AG09309 (cell line): ENCODE data around the gene HELZ.
"Not testable (repeated sequence)": the region's sequence is repeated elsewhere in the genome, so short reads cannot be mapped to it uniquely, and the experiment has no call there.

Experiments used
- DNase-seq: peaks from one replicate; pipeline ENCODE4 v3.0.0-alpha.2; 2010; ENCODE audit warnings: low read depth
- H3K4me3 ChIP-seq: 2 replicates; pipeline ENCODE4 v1.5.1; 2011; ENCODE audit warnings: mild to moderate bottlenecking, low read depth, low read length, moderate library complexity; ENCODE audit not compliant: control insufficient read depth
- TF ChIP-seq, protein P1 (sequence below): IDR thresholded peaks from 2 replicates; pipeline ENCODE4 v1.5.1; 2011; ENCODE audit warnings: mild to moderate bottlenecking, low read depth, low read length, inconsistent platforms; ENCODE audit not compliant: insufficient read depth, control insufficient read depth; ENCODE audit errors: missing control alignments

Gene HELZ

DNA sequence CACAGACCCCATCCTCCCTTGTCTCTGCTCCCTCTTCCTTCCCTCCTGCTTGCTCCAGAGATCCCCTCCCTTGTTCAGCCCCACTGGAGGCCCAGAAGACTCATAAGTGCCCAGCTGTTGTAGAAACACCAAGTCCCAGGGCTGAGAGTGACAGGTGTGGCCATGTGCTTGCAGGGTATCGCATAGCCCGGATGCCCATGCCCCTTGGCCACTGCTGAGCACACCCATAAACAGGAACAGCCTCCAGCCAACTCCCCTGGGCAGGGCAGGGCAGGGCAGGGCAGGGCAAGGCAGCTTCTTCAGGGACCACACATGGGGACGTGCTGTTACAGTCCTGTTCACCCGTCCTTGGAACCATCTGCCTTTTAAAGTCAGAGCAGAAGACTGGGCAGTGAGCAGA lies 198.6 kb downstream of the HELZ start:
- no peak overlapping the region for H3K4me3 ChIP-seq
- TF ChIP-seq, protein P1, sequence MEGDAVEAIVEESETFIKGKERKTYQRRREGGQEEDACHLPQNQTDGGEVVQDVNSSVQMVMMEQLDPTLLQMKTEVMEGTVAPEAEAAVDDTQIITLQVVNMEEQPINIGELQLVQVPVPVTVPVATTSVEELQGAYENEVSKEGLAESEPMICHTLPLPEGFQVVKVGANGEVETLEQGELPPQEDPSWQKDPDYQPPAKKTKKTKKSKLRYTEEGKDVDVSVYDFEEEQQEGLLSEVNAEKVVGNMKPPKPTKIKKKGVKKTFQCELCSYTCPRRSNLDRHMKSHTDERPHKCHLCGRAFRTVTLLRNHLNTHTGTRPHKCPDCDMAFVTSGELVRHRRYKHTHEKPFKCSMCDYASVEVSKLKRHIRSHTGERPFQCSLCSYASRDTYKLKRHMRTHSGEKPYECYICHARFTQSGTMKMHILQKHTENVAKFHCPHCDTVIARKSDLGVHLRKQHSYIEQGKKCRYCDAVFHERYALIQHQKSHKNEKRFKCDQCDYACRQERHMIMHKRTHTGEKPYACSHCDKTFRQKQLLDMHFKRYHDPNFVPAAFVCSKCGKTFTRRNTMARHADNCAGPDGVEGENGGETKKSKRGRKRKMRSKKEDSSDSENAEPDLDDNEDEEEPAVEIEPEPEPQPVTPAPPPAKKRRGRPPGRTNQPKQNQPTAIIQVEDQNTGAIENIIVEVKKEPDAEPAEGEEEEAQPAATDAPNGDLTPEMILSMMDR, result no peak
- DNase-seq, result no peak

- DNase-seq, result no peak
- TF ChIP-seq, protein P1, result no peak
- no peak overlapping the region for H3K4me3 ChIP-seq
These were observed 200.1 kb downstream of the HELZ start for GRCh38 chr17:67044940-67045339.

GRCh38 chr17:67044016-67044772 lies 200.8 kb downstream of the HELZ start, which contains the start of gene CACNG1:
Gene CACNG1 (plus strand): TSS chr17:67044554. CDS start chr17:67044661, 107 bp downstream.
- TF ChIP-seq, protein P1, result no peak
- H3K4me3 ChIP-seq, result no peak within 1 kb of the TSS
- no peak for DNase-seq

GRCh38 chr17:67043283-67043682 lies 201.7 kb downstream of the HELZ start:
- no peak overlapping the region for H3K4me3 ChIP-seq
- TF ChIP-seq, protein P1, result no peak
- DNase-seq, result no peak

DNA sequence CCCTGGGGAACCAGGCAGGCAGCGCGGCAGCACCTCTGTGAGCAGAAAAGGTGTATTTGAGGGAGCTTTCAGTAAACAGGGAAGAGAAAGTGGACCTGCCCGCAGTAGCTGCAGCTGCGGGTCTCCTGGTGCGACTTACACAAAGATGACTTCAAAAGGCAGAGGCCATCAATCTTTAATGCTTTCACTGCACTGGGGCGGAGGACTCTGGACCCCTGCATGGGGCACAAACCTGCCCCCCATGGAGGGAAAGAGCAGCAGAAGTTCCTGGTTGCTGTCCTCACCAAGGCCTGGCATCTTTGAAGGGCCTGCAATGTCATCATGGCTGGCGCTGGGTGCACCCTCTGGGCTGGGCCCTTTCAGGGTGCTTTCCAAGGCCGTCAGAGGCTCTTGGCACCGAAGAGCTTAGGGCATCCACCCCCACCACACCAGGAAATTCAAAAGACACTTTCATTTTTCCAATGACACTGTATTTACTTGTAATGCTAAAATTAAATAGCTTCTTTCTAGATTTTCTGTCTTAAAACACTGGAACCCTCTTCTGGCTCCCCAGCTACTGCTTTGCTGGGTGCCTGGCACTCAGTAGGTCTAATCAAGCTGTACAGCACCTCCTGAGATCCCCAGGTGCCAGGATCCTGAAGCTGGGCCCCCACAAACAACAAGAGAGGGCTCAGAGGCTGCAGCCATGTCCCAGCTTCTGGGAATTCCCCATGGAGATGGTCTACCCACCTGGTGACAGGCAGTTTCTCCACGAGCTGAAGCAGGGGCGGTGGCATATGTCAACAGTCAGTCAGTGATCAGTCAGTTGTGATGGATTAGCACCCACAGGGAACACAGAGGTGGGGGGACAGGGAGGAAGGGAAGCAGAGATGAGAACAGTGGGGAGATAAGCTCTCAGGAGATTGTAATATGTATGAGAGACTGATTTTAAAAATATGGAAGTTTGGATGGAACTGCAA lies 202.8 kb downstream of the HELZ start:
- no peak for DNase-seq
- TF ChIP-seq, protein P1, result no peak

GRCh38 chr17:67041531-67041930 lies 203.5 kb downstream of the HELZ start:
- TF ChIP-seq, protein P1, result no peak
- no peak for DNase-seq
- H3K4me3 ChIP-seq, result no peak overlapping the region

More for the DNA sequence above, 202.8 kb downstream of the HELZ start:
- H3K4me3 ChIP-seq, result no peak overlapping the region

GRCh38 chr17:67041119-67041518 lies 203.9 kb downstream of the HELZ start:
- DNase-seq, H3K4me3 ChIP-seq: not testable (repeated sequence)
